Neural cell (in vitro differentiated cells): Measurements from ENCODE around the gene CLHC1. TPM values are rescaled to one million over a fixed set of nuclear protein-coding genes. Genes with fewer than 3 reads are reported as not detected.
"Not testable (repeated sequence)": the region's sequence is repeated elsewhere in the genome, so short reads cannot be mapped to it uniquely, and the experiment has no call there.

Source experiments
- H2AFZ ChIP-seq: fragments of 200-600, 300-800 bp; sonication (generic), shearing (Covaris generic); 2 replicates; pipeline ENCODE4 v1.6.0; 2014; ENCODE audit warnings: low read depth, mild to moderate bottlenecking, antibody characterized with exemption, low read length, moderate library complexity
- H3F3A ChIP-seq: fragments of 200-600 bp; shearing (Covaris generic); 2 replicates; pipeline ENCODE4 v1.6.1; 2016; ENCODE audit warnings: mild to moderate bottlenecking, moderate library complexity, mixed read lengths, antibody characterized with exemption, low read length; ENCODE audit not compliant: insufficient read depth, poor library complexity, severe bottlenecking
- H3K27ac ChIP-seq: fragments of 200-600, 300-800 bp; sonication (generic), shearing (Covaris generic); 2 replicates; pipeline ENCODE4 v1.5.1; 2014; ENCODE audit warnings: mild to moderate bottlenecking, low read length, moderate library complexity
- H3K27me3 ChIP-seq: fragments of 300-800, 200-600 bp; sonication (generic), shearing (Covaris generic); 2 replicates; pipeline ENCODE4 v1.6.0; 2014; ENCODE audit warnings: mild to moderate bottlenecking, low read depth, low read length, moderate library complexity; ENCODE audit not compliant: insufficient read depth
- H3K36me3 ChIP-seq: fragments of 300-800, 200-600 bp; sonication (generic), shearing (Covaris generic); 2 replicates; pipeline ENCODE4 v1.5.1; 2014; ENCODE audit warnings: mild to moderate bottlenecking, antibody characterized with exemption, low read length, moderate library complexity; ENCODE audit not compliant: insufficient read depth
- H3K4me2 ChIP-seq: fragments of 300-800, 200-600 bp; sonication (generic), shearing (Covaris generic); 2 replicates; pipeline ENCODE4 v1.6.0; 2014; ENCODE audit warnings: mild to moderate bottlenecking, low read length
- H3K4me3 ChIP-seq: fragments of 300-800, 200-600 bp; sonication (generic), shearing (Covaris generic); 2 replicates; pipeline ENCODE4 v1.5.1; 2014; ENCODE audit warnings: mild to moderate bottlenecking, low read length, moderate library complexity
- H3K79me2 ChIP-seq: fragments of 200-600 bp; shearing (Covaris generic); replicated peaks from 2 replicates; pipeline ENCODE4 v1.6.0; 2014; ENCODE audit warnings: mild to moderate bottlenecking, low read length, moderate library complexity; ENCODE audit not compliant: insufficient read depth
- H3K9ac ChIP-seq: fragments of 300-800, 200-600 bp; sonication (generic), shearing (Covaris generic); 2 replicates; pipeline ENCODE4 v1.6.1; 2016; ENCODE audit warnings: mild to moderate bottlenecking, low read length, mixed read lengths
- H3K9me2 ChIP-seq: fragments of 200-600 bp; shearing (Covaris generic); 2 replicates; pipeline ENCODE4 v1.6.1; 2016; ENCODE audit warnings: mild to moderate bottlenecking, low read length, mixed read lengths; ENCODE audit not compliant: insufficient read depth
- H3K9me3 ChIP-seq: fragments of 200-600, 300-800 bp; sonication (generic), shearing (Covaris generic); 2 replicates; pipeline ENCODE4 v1.6.1; 2016; ENCODE audit warnings: mild to moderate bottlenecking, mixed run types, low read length, moderate library complexity, mixed read lengths
- H4K20me1 ChIP-seq: fragments of 200-600 bp; shearing (Covaris generic); 2 replicates; pipeline ENCODE4 v1.6.1; 2016; ENCODE audit warnings: mild to moderate bottlenecking, mixed run types; ENCODE audit not compliant: insufficient read depth
- CTCF ChIP-seq: fragments of 450-650 bp; IDR thresholded peaks from 2 replicates; pipeline ENCODE4 v1.5.1; 2014; ENCODE audit warnings: antibody characterized with exemption, mild to moderate bottlenecking, moderate library complexity; ENCODE audit not compliant: poor library complexity, severe bottlenecking
- EP300 ChIP-seq: fragments of 450-650 bp; conservative IDR thresholded peaks from 2 replicates; pipeline ENCODE4 v1.6.1; 2014; ENCODE audit warnings: antibody characterized with exemption, mild to moderate bottlenecking, moderate library complexity; ENCODE audit not compliant: poor library complexity, severe bottlenecking
- EZH2 ChIP-seq: fragments of 200-600, 300-800 bp; shearing (Covaris generic), sonication (generic); IDR thresholded peaks from 2 replicates; pipeline ENCODE4 v1.6.1; 2014; ENCODE audit warnings: antibody characterized with exemption, low read length, borderline replicate concordance, mild to moderate bottlenecking; ENCODE audit not compliant: insufficient read depth, poor library complexity, severe bottlenecking
- MXI1 ChIP-seq: fragments of 450-650 bp; conservative IDR thresholded peaks from 2 replicates; pipeline ENCODE4 v1.6.1; 2014; ENCODE audit warnings: antibody characterized with exemption, mild to moderate bottlenecking; ENCODE audit not compliant: poor library complexity, severe bottlenecking
- POLR2AphosphoS5 ChIP-seq: IDR thresholded peaks from 2 replicates; pipeline ENCODE4 v1.6.1; 2012
- RAD21 ChIP-seq: fragments of 450-650 bp; conservative IDR thresholded peaks from 2 replicates; pipeline ENCODE4 v1.6.1; 2014; ENCODE audit warnings: antibody characterized with exemption, mild to moderate bottlenecking, moderate library complexity
- REST ChIP-seq: IDR thresholded peaks from 2 replicates; pipeline ENCODE4 v1.6.1; 2012; ENCODE audit warnings: borderline replicate concordance
- SMC3 ChIP-seq: fragments of 450-650 bp; conservative IDR thresholded peaks from 2 replicates; pipeline ENCODE4 v1.6.1; 2014; ENCODE audit warnings: antibody characterized with exemption, mild to moderate bottlenecking, moderate library complexity; ENCODE audit not compliant: poor library complexity
- TAF1 ChIP-seq: IDR thresholded peaks from 2 replicates; pipeline ENCODE4 v1.6.1; 2012; ENCODE audit warnings: low read depth
- polyA plus RNA-seq: library from polyadenylated mRNA; depleted of rRNA; stranded (reverse); fragments of >200 nt; gene quantifications from 2 replicates; pipeline ENCODE4 v1.2.3, GENCODE V29; 2014

Gene CLHC1
- polyA plus RNA-seq, 1 donor from 2014 or later: 43.6 TPM

GRCh38 chr2:55245411-55245810 is 13.3 kb upstream of the CLHC1 start:
- TF ChIP-seq TAF1 (no peak), SMC3 (no peak), CTCF (no peak), MXI1 (no peak), REST (no peak), EZH2 (no peak), RAD21 (no peak), POLR2AphosphoS5 (no peak), EP300 (no peak)
- no peak overlapping the region for H3K27ac ChIP-seq
- no peak overlapping the region for H3K4me3 ChIP-seq
- H3K36me3 ChIP-seq: no peaks in the 10 kb centered on the region
- H4K20me1 ChIP-seq: no peaks in the 10 kb centered on the region
- no peak overlapping the region for H3K4me2 ChIP-seq
- H3K27me3 ChIP-seq: no peaks in the 10 kb centered on the region
- H3F3A ChIP-seq: no peaks in the 10 kb centered on the region
- no peaks in the 10 kb centered on the region for H3K79me2 ChIP-seq
- H2AFZ ChIP-seq: no peak overlapping the region
- no peaks in the 10 kb centered on the region for H3K9me2 ChIP-seq
- H3K9me3 ChIP-seq: no peaks in the 10 kb centered on the region
- H3K9ac ChIP-seq: no peak overlapping the region

GRCh38 chr2:55242617-55243016 is 10.5 kb upstream of the CLHC1 start:
- Histone ChIP-seq H2AFZ (no peak overlapping the region), H3K9me3 (no peaks in the 10 kb centered on the region), H3K4me3 (no peak overlapping the region), H3K79me2 (no peaks in the 10 kb centered on the region), H3K36me3 (no peaks in the 10 kb centered on the region), H3K27ac (no peak overlapping the region), H3K4me2 (no peak overlapping the region), H3K9me2 (no peaks in the 10 kb centered on the region), H3F3A (no peaks in the 10 kb centered on the region), H3K27me3 (no peaks in the 10 kb centered on the region), H3K9ac (no peak overlapping the region), H4K20me1 (no peaks in the 10 kb centered on the region)
- TF ChIP-seq EZH2 (no peak), RAD21 (no peak), SMC3 (no peak), MXI1 (no peak), CTCF (no peak), TAF1 (no peak)

- not testable (repeated sequence) for H3K27ac ChIP-seq, H2AFZ ChIP-seq, H3K79me2 ChIP-seq, H3K4me2 ChIP-seq, H3K9me2 ChIP-seq, H3K27me3 ChIP-seq, H4K20me1 ChIP-seq, H3F3A ChIP-seq, H3K4me3 ChIP-seq, H3K9ac ChIP-seq, H3K36me3 ChIP-seq, H3K9me3 ChIP-seq
Observed at GRCh38 chr2:55241582-55241981, 9.5 kb upstream of the CLHC1 start.
